H1 (cell line): Measurements from ENCODE around the gene PPRC1. TPM values are rescaled to one million over a fixed set of nuclear protein-coding genes. Genes with fewer than 3 reads are reported as not detected.

Source experiments
- ATF2 ChIP-seq: IDR thresholded peaks from 2 replicates; pipeline ENCODE4 v1.6.1; 2012; ENCODE audit warnings: low read length, inconsistent platforms
- ATF3 ChIP-seq: IDR thresholded peaks from 2 replicates; pipeline ENCODE4 v1.6.1; 2011; ENCODE audit warnings: low read depth, mild to moderate bottlenecking, low read length; ENCODE audit not compliant: insufficient read depth
- KDM4A ChIP-seq: IDR thresholded peaks from one replicate; pipeline ENCODE4 v1.7.1; 2012; ENCODE audit warnings: low read depth, mild to moderate bottlenecking, moderate library complexity, low read length, inconsistent platforms; ENCODE audit not compliant: severe bottlenecking
- POLR2AphosphoS5 ChIP-seq: IDR thresholded peaks from 2 replicates; pipeline ENCODE4 v1.6.1; 2011; ENCODE audit warnings: low read depth, low read length
- polyA plus RNA-seq, 7 experiments: library from polyadenylated mRNA; depleted of rRNA in 3 of 7; stranded (reverse) in 5 of 7; unstranded in 2 of 7; fragments of >200 nt in 5 of 7; fragments of 200-250 nt in 2 of 7; gene quantifications; 1 replicate in 5 of 7; 2 replicates in 1 of 7; 4 replicates in 1 of 7; pipeline versions ENCODE4 v1.2.1 to v1.2.3, GENCODE V29; 2011 to 2013; ENCODE audit warnings: missing spikeins in 2 of 7, mixed read lengths in 2 of 7
- total RNA-seq: library from RNA; stranded (reverse); fragmentation: NEBNext Ultra II Directional; extraction: Animal tissue kit (Norgen Biotek cat#: 25700); gene quantifications from 2 replicates; pipeline ENCODE4 v1.2.1, GENCODE V29; 2021

The PPRC1 gene
- total and polyA plus RNA-seq, 2 of the 8 experiments (the other 6 are each of a cell fraction or from before 2014, with no cell fraction given), result 46.5 to 88.4 TPM

- TF ChIP-seq ATF2, result no peak
- no peak for TF ChIP-seq ATF3
- no peak for TF ChIP-seq KDM4A
- peak; percentile 47; the same call in 1 of the 2 replicates for TF ChIP-seq POLR2AphosphoS5
These were observed 27.0 kb downstream of the PPRC1 start (continued) for GRCh38 chr10:102159831-102160230.
